ENCODE measurements around the gene FAM227A.

The FAM227A gene

GRCh38 chr22:38656256-38657044 is at the start of gene FAM227A, which contains the start of gene CBY1:
FAM227A (minus strand) TSS chr22:38656392; CDS start chr22:38650168, 6,224 bp downstream.
CBY1 (plus strand) TSS chr22:38656638; CDS start chr22:38668055, 11,417 bp downstream.
- peaks cover 6% of the 10 kb centered on the region; the same call in 1 of the 2 replicates for H3K4me1 ChIP-seq (ENCODE audit: control insufficient read depth, insufficient read depth, low read length)
- H3K36me3 ChIP-seq (ENCODE audit: control insufficient read depth in 2 of 2, insufficient read depth in 1 of 2, low read length in 2 of 2) = peaks cover 6 to 8% of the 10 kb centered on the region in 2 experiments; a peak in 2 of 3 replicates
- peak within 1 kb of the TSS; percentile 100 for H3K27ac ChIP-seq (ENCODE audit: extremely low read depth, low read depth, low read length)
- no peaks in the 10 kb centered on the region for H3K9me3 ChIP-seq (ENCODE audit: control insufficient read depth, insufficient read depth, low read depth, low read length)
- ChIA-PET CTCF (interaction anchor here (0.8 kb wide), 1 partner anchor 604 kb away, joined by 3 read pairs; no protein-coding TSS in a partner anchor), POLR2A (interaction anchor here (0.6 kb wide), 1 partner anchor 156 kb away, joined by 3 read pairs; no protein-coding TSS in a partner anchor)
- H3K4me3 ChIP-seq (ENCODE audit: low read depth, low read length) = peak within 1 kb of the TSS; percentile 87
- no peak for TF ChIP-seq ZNF571 (tag by site-specific recombination; IDR thresholded peaks at IDR 0.05)
- TF ChIP-seq KLF8 (tag by site-specific recombination; IDR thresholded peaks at IDR 0.05) = peak; percentile 34; the same call in 1 of the 2 replicates
- peak; percentile 55 for TF ChIP-seq SP2 (tag by site-specific recombination; IDR thresholded peaks at IDR 0.05)
- no peak for TF ChIP-seq ZNF416 (tag by site-specific recombination; IDR thresholded peaks at IDR 0.05)
- TF ChIP-seq ZNF624 (tag by site-specific recombination; IDR thresholded peaks at IDR 0.05) = no peak
- TF ChIP-seq ZNF664 (tag by site-specific recombination; IDR thresholded peaks at IDR 0.05) = no peak
- peak; percentile 100 for TF ChIP-seq PRDM10 (tag by site-specific recombination; IDR thresholded peaks at IDR 0.05)
- no peak for TF ChIP-seq ZNF776 (tag by site-specific recombination; IDR thresholded peaks at IDR 0.05; ENCODE audit: borderline replicate concordance)
- no peak for TF ChIP-seq ZNF354C (tag by site-specific recombination; IDR thresholded peaks at IDR 0.05; ENCODE audit: borderline replicate concordance, low read depth)
- TF ChIP-seq ZNF16 (tag by site-specific recombination; IDR thresholded peaks at IDR 0.05; ENCODE audit: low read depth) = no peak
- TF ChIP-seq ZNF514 (tag by site-specific recombination; IDR thresholded peaks at IDR 0.05) = no peak
- TF ChIP-seq ZNF362 (tag by site-specific recombination; IDR thresholded peaks at IDR 0.05) = no peak
- TF ChIP-seq ZNF654 (tag by site-specific recombination; IDR thresholded peaks at IDR 0.05; ENCODE audit: low read depth) = no peak
- TF ChIP-seq GLIS1 (tag by site-specific recombination; IDR thresholded peaks at IDR 0.05) = peak; percentile 92
- peak; percentile 62; the same call in 1 of the 2 replicates for TF ChIP-seq MYNN (tag by site-specific recombination; IDR thresholded peaks at IDR 0.05; ENCODE audit: borderline replicate concordance)
- peak; percentile 72; the same call in 1 of the 2 replicates for TF ChIP-seq ZXDB (tag by site-specific recombination; IDR thresholded peaks at IDR 0.05)
- peak; percentile 91 for TF ChIP-seq BCL11B (tag by site-specific recombination; IDR thresholded peaks at IDR 0.05; ENCODE audit: low read depth)
- TF ChIP-seq ZBTB26 (tag by site-specific recombination; optimal IDR thresholded peaks at IDR 0.05) = peak; percentile 61
- TF ChIP-seq ZNF629 (tag by site-specific recombination; IDR thresholded peaks at IDR 0.05) = 0 out of 2 replicates have a peak, but pooled peaks have one; percentile 3
- peak; percentile 7; the same call in 1 of the 2 replicates for TF ChIP-seq KLF10 (tag by site-specific recombination; IDR thresholded peaks at IDR 0.05)
- TF ChIP-seq ZNF692 (tag by site-specific recombination; IDR thresholded peaks at IDR 0.05) = peak; percentile 29
- no peak for TF ChIP-seq ZNF155 (tag by site-specific recombination; IDR thresholded peaks at IDR 0.05)
- TF ChIP-seq KLF16 (tag by site-specific recombination; IDR thresholded peaks at IDR 0.05) = peak; percentile 58; the same call in 1 of the 2 replicates
- TF ChIP-seq ZEB2 (tag by site-specific recombination; IDR thresholded peaks at IDR 0.05) = peak; percentile 47
- TF ChIP-seq SP3 (tag by site-specific recombination; IDR thresholded peaks at IDR 0.05) = peak; percentile 73
- no peak for TF ChIP-seq ZNF292 (tag by site-specific recombination; IDR thresholded peaks at IDR 0.05; ENCODE audit: borderline replicate concordance, low read depth)
- peak; percentile 30; the same call in 1 of the 2 replicates for TF ChIP-seq KLF17 (tag by site-specific recombination; IDR thresholded peaks at IDR 0.05)
- TF ChIP-seq ZNF324 (tag by site-specific recombination; IDR thresholded peaks at IDR 0.05) = peak; percentile 46
- TF ChIP-seq ZNF76 (tag by site-specific recombination; IDR thresholded peaks at IDR 0.05; ENCODE audit: borderline replicate concordance, low read depth) = peak; percentile 41; the same call in 1 of the 2 replicates

Data from HEK293 (cell line).